Raji (cell line): ENCODE results near the gene POC1A.

Source experiments
- POLR2A ChIP-seq: IDR thresholded peaks from 2 replicates; pipeline ENCODE4 v1.6.1; 2011; ENCODE audit warnings: low read depth, low read length, control low read depth; ENCODE audit not compliant: insufficient read depth

POC1A gene

DNA sequence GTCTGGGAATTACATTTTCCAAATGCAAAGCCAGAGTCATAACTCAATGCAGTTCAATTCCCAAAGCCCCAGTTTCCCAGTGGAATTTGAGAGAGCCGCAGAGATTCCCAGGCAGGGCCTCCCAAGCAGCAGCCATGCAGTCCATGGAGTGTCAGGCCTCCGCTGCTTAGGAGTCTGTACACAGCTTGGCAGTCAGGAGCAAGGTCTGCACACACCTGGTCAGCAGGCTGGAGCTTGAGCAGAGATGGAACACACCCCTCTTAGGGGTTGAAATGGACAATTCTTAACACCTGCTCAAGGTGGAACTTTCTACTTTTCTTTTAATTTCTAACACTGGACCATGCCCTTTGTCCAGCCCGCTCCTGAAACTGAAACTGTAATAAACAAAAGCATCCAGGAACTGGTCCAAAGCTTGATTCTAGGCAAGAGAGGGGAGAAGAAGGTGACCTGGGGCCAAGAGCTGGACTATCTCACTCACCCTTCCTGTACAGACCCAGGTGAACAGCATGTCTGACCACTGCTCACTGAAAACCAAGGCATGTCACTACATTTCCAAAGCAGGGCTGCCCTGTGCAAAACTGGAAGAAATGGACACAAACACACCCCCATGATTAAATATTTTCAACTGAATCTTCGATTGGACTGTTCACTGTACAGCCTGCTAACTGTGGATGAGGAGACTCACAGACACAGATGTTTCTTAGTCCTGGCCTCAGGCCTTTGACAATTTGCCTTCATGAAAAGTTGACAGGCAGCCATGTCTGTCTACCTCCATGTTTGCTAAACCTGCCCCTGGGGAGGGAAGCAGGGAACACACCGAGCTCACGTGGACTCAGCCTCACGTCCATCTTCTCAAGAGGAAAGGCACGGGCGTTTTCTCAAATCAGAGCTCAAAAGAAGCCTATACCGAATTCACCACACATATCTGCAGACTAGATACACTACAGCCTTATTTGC lies 49.3 kb downstream of the POC1A start:
- no peak for TF ChIP-seq POLR2A

DNA sequence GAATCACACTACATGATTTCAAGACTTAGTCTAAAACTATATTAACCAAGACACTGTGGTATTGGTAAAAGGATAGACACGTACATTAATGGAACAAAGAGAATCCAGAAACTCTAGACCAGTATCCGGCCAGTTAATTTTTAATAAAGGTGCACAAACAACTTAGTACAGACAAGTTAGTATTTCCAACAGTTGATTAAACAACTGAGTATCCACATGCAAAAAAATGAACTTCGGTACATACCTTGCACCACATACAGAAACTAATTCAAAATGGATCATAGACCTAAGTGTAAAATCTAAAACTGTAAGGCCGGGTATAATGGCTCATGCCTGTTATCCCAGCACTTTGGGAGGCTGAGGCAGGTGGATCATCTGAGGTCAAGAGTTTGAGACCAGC lies 51.3 kb downstream of the POC1A start:
- no peak for TF ChIP-seq POLR2A

DNA sequence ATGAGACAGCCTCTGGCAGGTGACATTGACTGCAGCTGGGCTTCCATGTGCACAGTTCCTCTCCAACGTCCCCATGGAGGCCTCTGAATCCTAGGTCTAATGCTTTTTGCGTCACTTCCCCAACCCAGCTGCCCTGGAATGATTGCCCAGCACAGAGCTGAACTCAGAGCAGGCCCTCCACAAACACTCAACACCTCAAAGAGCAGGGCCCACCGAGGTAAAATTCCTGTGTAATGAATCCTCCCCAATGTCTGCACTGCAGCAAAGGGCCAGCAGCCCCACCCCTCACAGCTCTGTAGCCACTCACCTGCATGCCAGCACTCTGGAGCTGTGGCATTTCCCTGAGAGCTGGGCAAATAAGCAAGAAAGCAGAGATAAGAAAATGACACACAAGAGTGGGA lies 55.2 kb downstream of the POC1A start:
- no peak for TF ChIP-seq POLR2A

DNA sequence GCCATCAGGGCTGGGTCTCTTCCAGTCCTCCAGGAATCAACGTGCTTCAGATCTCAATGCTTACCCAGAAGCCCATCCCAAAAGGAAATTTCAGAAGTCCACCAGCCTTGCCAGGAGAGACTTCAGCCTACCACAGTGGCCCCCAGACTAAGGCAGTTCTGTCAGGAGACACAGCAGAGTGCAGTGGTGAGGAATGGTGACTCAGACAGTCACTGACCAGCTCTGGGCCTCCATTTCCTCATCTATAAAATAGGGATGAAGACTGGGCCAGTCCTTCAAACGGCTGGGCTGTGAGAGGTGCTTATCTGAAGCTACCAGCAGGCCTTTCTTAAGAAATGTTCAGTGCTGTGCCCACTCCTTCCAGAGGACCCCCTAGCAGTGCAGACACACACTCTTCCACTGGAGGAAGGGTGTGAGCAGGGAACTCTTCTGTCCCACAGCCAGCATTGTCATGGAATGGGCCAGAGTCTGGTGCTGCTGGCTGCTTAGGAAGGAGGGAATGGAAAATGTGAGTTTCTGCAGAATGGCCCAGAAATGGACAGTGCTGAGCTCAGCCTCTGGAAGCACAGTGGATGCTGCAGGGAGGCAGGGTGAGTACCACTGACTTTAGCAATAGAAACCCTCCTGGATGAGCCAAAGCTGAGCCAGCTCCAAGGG lies 56.2 kb downstream of the POC1A start:
- TF ChIP-seq POLR2A, result no peak

DNA sequence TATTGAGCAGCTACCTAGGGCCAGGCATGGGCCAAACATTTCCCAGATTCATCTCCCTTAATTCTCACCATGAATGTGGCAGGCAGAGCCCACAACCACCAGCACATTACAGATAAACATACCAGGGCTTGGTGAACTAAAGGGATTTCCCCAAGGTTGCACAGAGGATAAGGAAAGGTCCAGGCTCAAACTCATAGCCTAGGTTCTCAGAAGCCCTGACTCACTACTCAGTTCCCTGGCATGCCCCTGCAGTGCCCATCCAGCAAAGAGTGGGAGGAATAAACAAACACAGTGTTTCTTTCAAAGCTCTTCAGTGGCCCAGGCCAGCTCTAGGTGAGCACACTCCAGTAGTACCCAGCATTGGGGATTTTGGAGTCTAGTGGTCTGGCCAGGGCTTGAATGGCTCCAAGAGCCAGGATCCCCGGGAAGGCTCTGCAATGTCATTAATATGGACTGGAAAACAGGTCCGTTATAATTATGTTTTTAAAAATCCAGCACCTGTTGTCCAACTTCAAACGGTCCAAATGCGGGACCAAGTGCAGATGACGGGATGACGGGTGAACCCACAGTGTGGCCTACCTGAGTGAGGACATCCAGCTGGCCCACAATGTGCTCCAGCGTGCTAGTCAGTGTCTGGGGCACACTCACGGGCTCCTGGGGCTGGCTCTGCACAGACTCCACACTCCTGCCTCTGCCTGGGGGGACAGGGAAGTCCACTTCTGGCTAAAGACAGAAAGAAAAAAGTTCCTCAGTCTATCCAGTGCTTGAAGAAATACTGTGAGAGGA lies 58.0 kb downstream of the POC1A start:
- TF ChIP-seq POLR2A, result no peak

DNA sequence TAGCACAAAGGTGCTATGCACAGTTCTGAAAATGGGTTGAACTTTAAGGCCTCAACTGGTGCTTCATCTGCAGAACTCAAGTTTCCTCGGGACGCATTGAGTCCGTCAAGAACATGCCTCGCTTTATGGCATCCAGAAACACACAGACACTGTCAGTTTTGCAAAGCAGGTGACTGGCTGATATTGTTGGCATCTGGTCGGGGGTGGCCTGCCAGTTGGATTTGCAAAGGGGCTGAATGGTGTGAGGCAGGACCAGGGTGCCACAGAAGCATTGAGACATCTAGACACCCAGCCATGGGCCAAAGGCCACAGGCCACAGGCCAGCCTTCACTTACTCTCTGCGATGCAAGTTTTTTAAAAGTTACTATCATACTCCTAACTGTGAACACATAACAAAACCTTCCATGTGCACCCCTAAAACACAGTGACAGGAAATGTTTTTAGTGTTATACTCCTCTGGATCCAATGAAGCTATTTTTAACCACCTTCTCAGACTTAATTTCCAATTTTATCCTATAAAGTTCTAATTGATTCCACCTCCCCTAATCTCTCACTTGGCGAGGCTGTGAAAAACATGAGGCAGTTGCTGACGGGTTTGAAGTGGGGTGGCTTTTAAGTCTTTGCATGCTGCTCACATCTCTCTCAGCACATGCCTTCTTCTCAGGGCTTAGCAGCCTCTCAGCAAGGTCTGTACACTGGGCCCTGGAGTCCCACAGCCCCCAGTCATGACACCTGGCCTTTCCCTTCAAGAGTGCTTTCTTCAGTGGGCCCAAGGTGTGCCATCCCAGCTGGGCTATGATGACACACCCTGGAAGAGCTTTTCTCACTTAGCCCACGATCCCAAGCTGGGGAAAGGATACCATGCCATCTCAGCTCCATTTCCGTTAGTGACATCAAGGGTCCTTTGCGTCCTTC lies 59.4 kb downstream of the POC1A start:
- TF ChIP-seq POLR2A, result no peak

DNA sequence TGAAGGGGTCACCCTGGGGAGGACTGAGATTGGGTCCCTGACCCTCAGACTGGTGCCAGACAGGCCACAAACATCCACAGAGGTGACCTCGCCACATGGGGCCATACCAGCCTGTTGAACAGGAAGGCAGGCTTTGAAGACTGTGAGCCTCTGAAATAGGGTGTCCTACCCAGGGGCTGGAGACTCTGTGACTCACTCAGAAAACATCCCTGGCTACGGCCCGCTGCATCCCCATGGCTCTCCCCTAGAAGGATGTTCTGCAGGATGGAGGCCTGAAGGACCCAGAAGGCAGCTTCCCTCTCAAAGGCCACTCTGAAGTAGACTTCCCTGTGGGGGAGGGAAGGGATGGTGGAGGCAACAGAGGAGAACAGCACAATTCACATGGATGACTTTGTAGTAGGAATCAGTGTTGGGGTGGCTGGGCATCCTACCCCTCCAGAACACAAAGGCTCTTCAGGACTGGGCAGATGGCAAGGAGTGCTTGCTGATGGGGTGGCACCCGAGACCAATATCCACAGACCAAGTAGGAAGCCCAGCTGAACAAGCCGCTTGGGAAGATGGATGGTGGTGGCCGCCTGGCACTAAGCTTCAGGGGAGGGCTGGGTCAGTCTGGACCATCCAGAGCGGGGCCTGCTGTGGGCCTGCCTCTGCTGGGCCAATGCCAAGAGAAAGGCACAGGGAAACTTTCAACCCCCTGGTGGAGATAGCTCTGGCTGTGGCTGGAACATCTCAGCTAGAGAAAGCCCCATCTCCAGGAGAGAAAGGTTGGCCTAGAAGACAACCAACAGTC lies 60.3 kb downstream of the POC1A start:
- no peak for TF ChIP-seq POLR2A

DNA sequence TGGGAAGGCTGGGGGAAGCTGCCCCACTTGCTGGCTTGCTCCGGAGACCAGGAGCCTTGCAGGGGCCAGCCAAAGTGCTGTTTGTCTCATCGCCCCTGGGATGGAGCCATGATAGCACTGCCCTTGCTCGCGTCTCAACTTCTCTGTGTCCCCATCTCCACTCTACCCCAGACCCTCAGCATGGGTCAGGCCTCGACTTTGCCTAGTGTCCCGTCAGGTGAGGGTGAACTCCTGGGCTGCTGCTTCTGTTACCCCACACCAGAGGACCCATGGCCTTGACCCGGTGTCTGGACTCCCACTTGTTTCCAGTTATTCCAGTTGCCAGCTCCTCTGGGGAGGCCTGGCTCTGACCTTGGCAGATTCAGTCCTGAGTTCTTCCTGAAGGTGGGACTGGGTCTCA lies 61.3 kb downstream of the POC1A start:
- no peak for TF ChIP-seq POLR2A

DNA sequence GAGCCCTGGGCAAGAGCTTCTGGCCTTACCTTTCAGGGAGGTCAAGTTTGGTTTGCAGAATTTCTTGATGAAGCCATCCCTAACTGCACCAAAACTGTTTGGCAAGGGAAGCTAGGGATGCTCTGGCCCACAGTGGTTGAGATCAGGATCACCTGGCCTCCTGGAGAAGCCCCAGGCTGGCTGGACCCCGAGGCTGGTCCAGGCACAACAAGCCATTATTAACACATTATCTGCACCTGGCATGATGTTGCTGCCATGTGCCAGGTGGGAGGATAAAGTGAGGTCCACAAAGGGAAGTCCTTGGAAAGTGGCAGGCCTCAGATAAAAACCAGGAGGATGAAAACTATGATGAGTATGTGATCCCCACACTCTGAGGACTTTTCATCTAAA lies 62.0 kb downstream of the POC1A start:
- TF ChIP-seq POLR2A, result no peak

DNA sequence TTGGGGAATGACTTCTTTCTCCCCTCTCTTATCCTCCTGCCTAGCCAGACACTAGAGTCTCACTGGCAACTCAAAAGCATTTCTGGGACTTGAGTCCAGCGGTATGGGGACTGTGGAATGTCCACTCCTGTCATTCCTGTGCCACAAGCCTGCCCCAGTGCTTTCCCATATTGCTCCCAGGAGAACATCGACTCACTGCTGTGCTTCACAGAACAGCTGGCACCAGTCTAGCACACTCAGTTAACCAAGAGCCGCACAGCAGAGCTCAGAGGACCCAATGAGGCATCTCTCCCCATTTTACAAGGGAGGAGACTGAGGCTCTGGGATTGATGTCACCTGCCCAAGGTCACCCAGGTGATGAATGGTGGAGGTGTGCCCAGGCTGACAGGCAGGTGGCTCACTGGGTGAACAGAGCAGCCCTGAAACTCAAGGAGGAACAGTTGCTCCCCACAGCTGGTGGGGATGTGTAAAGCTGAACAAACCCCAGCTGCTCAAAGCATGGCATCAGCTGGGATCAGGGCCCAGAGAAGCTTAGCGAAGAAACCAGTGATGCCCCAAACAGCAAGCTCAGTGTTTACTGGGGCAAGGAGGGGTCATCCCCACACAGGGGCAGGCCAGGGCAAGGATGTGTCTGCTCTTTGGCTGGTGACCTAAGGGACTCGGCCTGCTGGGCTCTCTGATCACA lies 62.5 kb downstream of the POC1A start:
- TF ChIP-seq POLR2A, result no peak

DNA sequence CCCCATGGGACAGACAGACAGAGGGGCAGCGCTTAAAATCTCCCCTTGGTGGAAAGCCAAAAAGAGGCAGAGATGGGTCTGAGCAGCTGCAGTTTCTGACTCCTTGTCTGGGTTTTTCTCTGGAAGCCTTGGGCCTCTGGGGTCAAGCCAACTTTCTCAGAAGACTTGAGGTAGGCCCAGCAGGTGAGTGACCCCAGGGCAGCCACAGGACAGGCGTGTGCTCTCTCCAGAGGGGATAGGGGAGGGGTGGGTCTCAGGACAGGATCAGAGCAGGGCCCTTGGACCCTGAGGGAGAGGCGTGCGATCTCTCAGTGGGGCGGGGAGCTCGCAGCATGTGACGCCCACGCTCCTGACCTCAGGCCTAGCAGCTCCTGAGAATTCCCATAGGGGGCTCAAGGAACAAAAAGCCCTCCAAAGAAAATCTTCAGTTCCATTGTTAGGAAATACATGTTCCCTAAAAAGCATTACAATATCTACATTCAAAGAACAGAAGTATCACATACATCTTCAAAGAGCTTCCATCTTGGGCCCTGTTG lies 63.2 kb downstream of the POC1A start:
- no peak for TF ChIP-seq POLR2A

DNA sequence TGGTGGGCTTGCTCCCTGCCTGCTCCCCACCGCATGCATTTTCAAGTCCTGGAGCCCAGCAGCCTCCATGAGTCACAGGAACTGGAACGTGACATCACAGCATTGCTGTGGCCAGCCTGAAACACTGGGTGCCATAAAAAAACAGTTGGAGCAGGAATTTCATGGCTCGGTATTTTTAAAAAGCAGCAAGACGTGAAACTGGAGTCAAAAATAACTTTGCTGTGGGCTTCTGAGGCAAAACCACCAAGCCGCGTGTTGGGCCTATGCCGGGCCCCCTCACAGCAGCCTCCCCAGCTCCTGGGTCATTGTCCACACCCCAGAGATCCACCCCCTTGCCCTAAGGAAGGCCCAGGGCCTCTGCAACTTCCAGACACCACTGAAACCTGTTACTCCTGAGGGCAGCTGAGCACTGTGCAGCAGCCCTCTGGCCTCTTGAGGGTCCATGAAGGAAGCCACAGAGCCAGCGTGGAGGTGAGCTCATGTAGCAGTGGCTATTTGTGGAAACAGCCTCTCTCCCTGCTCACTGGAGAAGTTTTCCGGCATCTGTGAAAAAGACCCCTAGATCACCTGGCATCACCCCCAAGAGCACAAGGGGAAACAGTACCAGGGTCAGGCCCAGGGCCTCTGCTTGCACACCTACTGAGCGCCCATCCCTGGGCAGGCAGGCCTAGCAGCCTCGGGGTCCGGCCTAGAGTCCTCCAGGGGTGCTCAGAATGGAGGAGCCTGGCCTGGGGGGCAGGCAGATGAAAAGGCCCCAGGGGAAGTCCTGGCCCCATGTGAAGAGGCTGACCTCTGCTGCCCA lies 63.9 kb downstream of the POC1A start:
- no peak for TF ChIP-seq POLR2A
